Neuronal stem cell (in vitro differentiated cells): ENCODE measurements around the gene SMIM43.
A peak's percentile ranks its signal among the peaks of the same experiment; 100 is the strongest.

ENCODE experiments used
- DNase-seq: peaks from one replicate; pipeline ENCODE4 v3.0.0-alpha.2; 2013; ENCODE audit warnings: low spot score
- H2AFZ ChIP-seq: one replicate; pipeline ENCODE4 v1.6.1; 2013; ENCODE audit warnings: mild to moderate bottlenecking, low read length, inconsistent platforms
- H2AK5ac ChIP-seq: 2 replicates; pipeline ENCODE4 v1.6.1; 2013; ENCODE audit warnings: low read depth, mild to moderate bottlenecking, inconsistent platforms, low read length, moderate library complexity, mixed read lengths
- H2BK120ac ChIP-seq: 2 replicates; pipeline ENCODE4 v1.6.1; 2013; ENCODE audit warnings: low read depth, mild to moderate bottlenecking, inconsistent platforms, low read length, moderate library complexity, mixed read lengths
- H2BK12ac ChIP-seq: one replicate; pipeline ENCODE4 v1.6.1; 2013; ENCODE audit warnings: low read length, inconsistent platforms
- H2BK15ac ChIP-seq: 2 replicates; pipeline ENCODE4 v1.6.1; 2013; ENCODE audit warnings: mild to moderate bottlenecking, low read length, inconsistent platforms, mixed read lengths
- H2BK5ac ChIP-seq: one replicate; pipeline ENCODE4 v1.6.1; 2013; ENCODE audit warnings: inconsistent platforms, mild to moderate bottlenecking, low read length, moderate library complexity
- H3K14ac ChIP-seq: one replicate; pipeline ENCODE4 v1.6.1; 2013; ENCODE audit warnings: low read length, inconsistent platforms
- H3K18ac ChIP-seq: 2 replicates; pipeline ENCODE4 v1.6.1; 2013; ENCODE audit warnings: low read length, inconsistent platforms
- H3K23ac ChIP-seq: 2 replicates; pipeline ENCODE4 v1.6.1; 2013; ENCODE audit warnings: low read depth, mild to moderate bottlenecking, mixed read lengths, low read length, inconsistent platforms; ENCODE audit not compliant: poor library complexity
- H3K27ac ChIP-seq: replicated peaks from 3 replicates; pipeline ENCODE4 v1.5.1; 2013; ENCODE audit warnings: low read length, inconsistent platforms
- H3K27me3 ChIP-seq, 3 experiments: 2 replicates each; pipeline ENCODE4 v1.6.1; 2013; ENCODE audit warnings: low read length in 3 of 3, mild to moderate bottlenecking in 2 of 3, inconsistent platforms in 1 of 3, low read depth in 1 of 3, mixed read lengths in 1 of 3, moderate library complexity in 1 of 3; ENCODE audit not compliant: control insufficient read depth in 3 of 3, insufficient read depth in 3 of 3
- H3K36me3 ChIP-seq, 2 donors: replicated peaks in 1 of 2; 2 replicates each; pipeline ENCODE4 v1.6.1; 2013; ENCODE audit warnings: low read length in 2 of 2; ENCODE audit not compliant: control insufficient read depth in 2 of 2, insufficient read depth in 2 of 2
- H3K4ac ChIP-seq: 2 replicates; pipeline ENCODE4 v1.6.1; 2013; ENCODE audit warnings: inconsistent platforms, mild to moderate bottlenecking, low read length, moderate library complexity
- H3K4me1 ChIP-seq, 2 donors: 1 replicate in 1 of 2; 2 replicates in 1 of 2; pipeline ENCODE4 v1.6.1; 2013; ENCODE audit warnings: low read length in 2 of 2, low read depth in 1 of 2; ENCODE audit not compliant: control insufficient read depth in 2 of 2, insufficient read depth in 1 of 2
- H3K4me2 ChIP-seq: one replicate; pipeline ENCODE4 v1.6.1; 2013; ENCODE audit warnings: mild to moderate bottlenecking, low read length, inconsistent platforms; ENCODE audit not compliant: insufficient read depth, poor library complexity, severe bottlenecking
- H3K4me3 ChIP-seq, 2 donors: 2 replicates each; pipeline ENCODE4 v1.5.1; 2013; ENCODE audit warnings: low read length in 2 of 2, mild to moderate bottlenecking in 2 of 2, inconsistent platforms in 1 of 2, moderate library complexity in 1 of 2
- H3K79me1 ChIP-seq: one replicate; pipeline ENCODE4 v1.6.1; 2013; ENCODE audit warnings: low read depth, mild to moderate bottlenecking, inconsistent platforms, low read length, moderate library complexity
- H3K9ac ChIP-seq: one replicate; pipeline ENCODE4 v1.6.1; 2013; ENCODE audit warnings: mild to moderate bottlenecking, low read depth, low read length, inconsistent platforms; ENCODE audit not compliant: poor library complexity
- H3K9me3 ChIP-seq, 2 donors: replicated peaks in 1 of 2; 2 replicates each; pipeline versions ENCODE3 to v1.6.1; 2013; ENCODE audit warnings: low read length in 2 of 2, mild to moderate bottlenecking in 2 of 2, inconsistent platforms in 1 of 2, low read depth in 1 of 2, mixed read lengths in 1 of 2, moderate library complexity in 1 of 2; ENCODE audit not compliant: control insufficient read depth in 2 of 2, insufficient read depth in 1 of 2
- H4K8ac ChIP-seq: one replicate; pipeline ENCODE4 v1.6.1; 2013; ENCODE audit warnings: low read depth, mild to moderate bottlenecking, inconsistent platforms, low read length, moderate library complexity
- H4K91ac ChIP-seq: one replicate; pipeline ENCODE4 v1.6.1; 2013; ENCODE audit warnings: low read length, low read depth, mild to moderate bottlenecking, inconsistent platforms; ENCODE audit not compliant: poor library complexity
- WGBS, 2 donors: extraction: QIAGEN DNeasy Blood & Tissue Kit; methylation state at CpG; one replicate each; pipeline ENCODE4 v1.1.7; 2013; ENCODE audit warnings: missing lambda C conversion rate in 2 of 2, mixed read lengths in 1 of 2; ENCODE audit not compliant: insufficient read length in 2 of 2, insufficient replicate concordance in 1 of 2; ENCODE audit errors: extremely low coverage in 2 of 2; 5-methylcytosine and 5-hydroxymethylcytosine counted together

SMIM43 gene

GRCh38 chr4:121717680-121718237 lies 47.2 kb downstream of the SMIM43 start:
- Histone ChIP-seq H3K4me2 (no peak overlapping the region), H3K27ac (no peak overlapping the region), H2BK15ac (no peak overlapping the region), H3K9me3 (no peaks in the 10 kb centered on the region), H3K9ac (no peak overlapping the region), H3K4me3 (no peak overlapping the region), H2BK120ac (no peak overlapping the region), H4K91ac (no peak overlapping the region), H3K23ac (no peak overlapping the region), H2AK5ac (no peak overlapping the region), H2BK5ac (no peak overlapping the region), H3K14ac (no peak overlapping the region), H3K36me3 (no peaks in the 10 kb centered on the region), H3K18ac (no peak overlapping the region), H3K27me3 (no peaks in the 10 kb centered on the region), H3K4ac (no peak overlapping the region), H3K79me1 (no peaks in the 10 kb centered on the region), H4K8ac (no peak overlapping the region), H2BK12ac (no peak overlapping the region), H3K4me1 (no peaks in the 10 kb centered on the region), H2AFZ (peak overlapping the region; percentile 54)
- WGBS, 2 donors: no CpG with 5 or more reads among the region's 4 CpGs
- DNase-seq: no peak

- H3K27me3 ChIP-seq: no peaks in the 10 kb centered on the region
- WGBS, 2 donors: no CpG with 5 or more reads among the region's 4 CpGs
These were observed 50.4 kb downstream of the SMIM43 start for GRCh38 chr4:121714548-121714947.

GRCh38 chr4:121712783-121713182 lies 52.2 kb downstream of the SMIM43 start:
- no peak overlapping the region for H3K9ac ChIP-seq
- no peak overlapping the region for H2BK5ac ChIP-seq
- no peaks in the 10 kb centered on the region for H3K9me3 ChIP-seq
- H3K18ac ChIP-seq: no peak overlapping the region
- no peak overlapping the region for H2BK12ac ChIP-seq
- no peak overlapping the region for H2AK5ac ChIP-seq
- H3K4me2 ChIP-seq: no peak overlapping the region
- H3K23ac ChIP-seq: no peak overlapping the region
- no peak for DNase-seq
- H3K4me3 ChIP-seq: no peak overlapping the region
- H4K91ac ChIP-seq: no peak overlapping the region
- peak overlapping the region; percentile 58 for H3K4ac ChIP-seq
- H3K27ac ChIP-seq: no peak overlapping the region
- no peak overlapping the region for H2BK15ac ChIP-seq
- H2AFZ ChIP-seq: peak overlapping the region; percentile 89
- no peak overlapping the region for H3K14ac ChIP-seq
- H3K4me1 ChIP-seq: peaks cover 8 to 9% of the 10 kb centered on the region in 2 donors
- no peaks in the 10 kb centered on the region for H3K79me1 ChIP-seq
- no peaks in the 10 kb centered on the region for H3K27me3 ChIP-seq
- H4K8ac ChIP-seq: no peak overlapping the region
- H3K36me3 ChIP-seq: no peaks in the 10 kb centered on the region
- H2BK120ac ChIP-seq: no peak overlapping the region
- WGBS, 2 donors: no CpG with 5 or more reads among the region's 4 CpGs

More at GRCh38 chr4:121714548-121714947, 50.4 kb downstream of the SMIM43 start:
- H3K9ac ChIP-seq: no peak overlapping the region
- H3K4ac ChIP-seq: no peak overlapping the region
- no peak overlapping the region for H2AFZ ChIP-seq
- no peak overlapping the region for H4K8ac ChIP-seq
- H2AK5ac ChIP-seq: no peak overlapping the region
- H3K23ac ChIP-seq: no peak overlapping the region
- H3K27ac ChIP-seq: no peak overlapping the region
- no peak overlapping the region for H3K14ac ChIP-seq
- no peak overlapping the region for H2BK12ac ChIP-seq
- H4K91ac ChIP-seq: no peak overlapping the region
- H2BK5ac ChIP-seq: no peak overlapping the region
- no peak overlapping the region for H2BK15ac ChIP-seq
- H3K18ac ChIP-seq: no peak overlapping the region
- no peaks in the 10 kb centered on the region for H3K36me3 ChIP-seq
- no peak overlapping the region for H2BK120ac ChIP-seq
- peaks cover 4 to 8% of the 10 kb centered on the region in 2 donors for H3K4me1 ChIP-seq
- no peaks in the 10 kb centered on the region for H3K9me3 ChIP-seq
- no peak for DNase-seq
- no peak overlapping the region for H3K4me3 ChIP-seq
- H3K4me2 ChIP-seq: no peak overlapping the region
- H3K79me1 ChIP-seq: no peaks in the 10 kb centered on the region

GRCh38 chr4:121712001-121712651 lies 52.8 kb downstream of the SMIM43 start:
- Histone ChIP-seq H3K4me1 (peaks cover 8 to 9% of the 10 kb centered on the region in 2 donors), H3K27me3 (no peaks in the 10 kb centered on the region), H3K4me2 (peak overlapping the region; percentile 27), H3K23ac (no peak overlapping the region), H2AK5ac (no peak overlapping the region), H3K79me1 (no peaks in the 10 kb centered on the region), H2BK5ac (no peak overlapping the region), H3K14ac (no peak overlapping the region), H3K9ac (no peak overlapping the region), H2BK120ac (no peak overlapping the region), H3K9me3 (no peaks in the 10 kb centered on the region), H2AFZ (peak overlapping the region; percentile 89), H3K27ac (peak overlapping the region; percentile 91), H3K4ac (no peak overlapping the region), H3K18ac (no peak overlapping the region), H2BK12ac (no peak overlapping the region), H4K8ac (no peak overlapping the region), H2BK15ac (no peak overlapping the region), H3K4me3 (peak overlapping the region in 1 of 2 donors; percentile 42), H3K36me3 (no peaks in the 10 kb centered on the region), H4K91ac (no peak overlapping the region)
- DNase-seq: no peak
- WGBS, 2 donors: no CpG with 5 or more reads among the region's 7 CpGs
